Spleen (tissue), 11 donors: ENCODE results near the gene SHMT2. TPM values are rescaled to one million over a fixed set of nuclear protein-coding genes. Genes with fewer than 3 reads are reported as not detected.

Source experiments
- DNase-seq: peaks from one replicate; pipeline ENCODE4 v3.0.0-alpha.2; 2020
- H3K27ac ChIP-seq, 8 donors: fragments of 200-600 bp; sonication (generic) in 7 of 8; 1 replicate in 4 of 8; 2 replicates in 4 of 8; pipeline versions ENCODE4 v1.5.0 to v1.8.0; 2016 to 2021; ENCODE audit warnings: inconsistent platforms in 4 of 8, mild to moderate bottlenecking in 4 of 8, moderate library complexity in 1 of 8
- H3K27me3 ChIP-seq, 7 donors: fragments of 200-600 bp; sonication (generic) in 6 of 7; replicated peaks in 1 of 7; 1 replicate in 4 of 7; 2 replicates in 3 of 7; pipeline versions ENCODE4 v1.5.0 to v1.8.0; 2016 to 2021; ENCODE audit warnings: inconsistent platforms in 3 of 7, mild to moderate bottlenecking in 1 of 7
- H3K36me3 ChIP-seq, 6 donors: fragments of 200-600 bp; sonication (generic) in 5 of 6; 1 replicate in 4 of 6; 2 replicates in 2 of 6; pipeline versions ENCODE4 v1.5.0 to v1.8.0; 2016 to 2021; ENCODE audit warnings: inconsistent platforms in 2 of 6
- H3K4me1 ChIP-seq, 6 donors: fragments of 200-600 bp; sonication (generic) in 5 of 6; 1 replicate in 3 of 6; 2 replicates in 3 of 6; pipeline versions ENCODE4 v1.5.0 to v1.8.0; 2016 to 2021; ENCODE audit warnings: inconsistent platforms in 3 of 6
- H3K4me3 ChIP-seq, 8 donors: fragments of 200-600 bp; sonication (generic) in 7 of 8; 1 replicate in 4 of 8; 2 replicates in 4 of 8; pipeline versions ENCODE4 v1.5.0 to v1.8.0; 2016 to 2021; ENCODE audit warnings: inconsistent platforms in 4 of 8, mild to moderate bottlenecking in 4 of 8, moderate library complexity in 2 of 8
- H3K9me3 ChIP-seq, 8 donors: fragments of 200-600 bp; sonication (generic) in 7 of 8; 1 replicate in 4 of 8; 2 replicates in 4 of 8; pipeline versions ENCODE4 v1.5.0 to v1.8.0; 2016 to 2021; ENCODE audit warnings: inconsistent platforms in 4 of 8
- CTCF ChIP-seq, 11 experiments: fragments of 200-600 bp in 7 of 11; fragments of 450-650 bp in 4 of 11; sonication (generic) in 4 of 11; IDR thresholded peaks in 8 of 11; conservative IDR thresholded peaks in 3 of 11; 1 replicate in 7 of 11; 2 replicates in 4 of 11; pipeline versions ENCODE4 v1.4.0 to v1.8.0; 2016 to 2021; ENCODE audit warnings: antibody characterized with exemption in 11 of 11, inconsistent platforms in 4 of 11, mild to moderate bottlenecking in 1 of 11
- POLR2A ChIP-seq, 3 donors: fragments of 450-650 bp; IDR thresholded peaks; one replicate each; pipeline ENCODE4 v1.5.1; 2017; ENCODE audit warnings: antibody characterized with exemption in 3 of 3, mild to moderate bottlenecking in 1 of 3
- POLR2AphosphoS5 ChIP-seq, 3 donors: sonication (generic); formaldehyde crosslinking; IDR thresholded peaks; one replicate each; pipeline ENCODE4 v1.5.1; 2017; ENCODE audit warnings: antibody characterized with exemption in 3 of 3
- WGBS, 5 donors: extraction: QIAGEN DNeasy Blood & Tissue Kit in 3 of 5; methylation state at CpG; one replicate each; pipeline versions ENCODE4 v1.1.5 to v1.1.7; 2013 to 2018; 5-methylcytosine and 5-hydroxymethylcytosine counted together
- intact Hi-C: fragments of 100-400 bp; cut with DNase I; formaldehyde crosslinking; loops from one replicate; pipeline ENCODE4 v1.15.0; 2023; ENCODE audit warnings: low total_unique reads
- polyA plus RNA-seq, 3 donors: library from polyadenylated mRNA; stranded (reverse); fragments of 200-250 nt; gene quantifications; one replicate each; pipeline ENCODE4 v1.2.1, GENCODE V29; 2013
- total RNA-seq, 7 donors: library from RNA; depleted of rRNA in 3 of 7; stranded (reverse); fragments of >200 nt in 3 of 7; fragmentation: NEBNext Ultra II Directional in 4 of 7; extraction: Animal tissue kit (Norgen Biotek cat#: 25700) in 4 of 7; gene quantifications; one replicate each; pipeline versions ENCODE4 v1.1.0 to v1.2.1, GENCODE V29; 2016 to 2021
- donor health status: healthy with polysubstance abuse.
- donor health status: DM: no; HTN: no; CAD: no; lungs with moderate emphysema.
- donor health status: DM: no; HTN: no; CAD: no.
- donor health status: Bipolar disorder and iron deficiency.
- donor health status: healthy.
- donor health status: DM: no; HTN: no; CAD: no.
- donor health status: DM: yes; HTN: yes; CAD: no.

Gene SHMT2
- total and polyA plus RNA-seq, 10 donors = 47.3 to 86.6 (median 62.9) TPM

- no peak for TF ChIP-seq POLR2A (IDR thresholded peaks at IDR 0.05)
- TF ChIP-seq CTCF (IDR thresholded peaks at IDR 0.05 in 8 of 11, conservative IDR thresholded peaks at IDR 0.05 in 3 of 11) = no peak
- TF ChIP-seq POLR2AphosphoS5 (IDR thresholded peaks at IDR 0.05) = no peak
- Histone ChIP-seq H3K36me3 (peaks cover 0 to 100% (median 24%) of the 10 kb centered on the region in 6 donors), H3K27ac (no peak overlapping the region), H3K27me3 (no peaks in the 10 kb centered on the region), H3K4me1 (no peaks in the 10 kb centered on the region), H3K9me3 (no peaks in the 10 kb centered on the region), H3K4me3 (no peak overlapping the region)
- WGBS, 5 donors = 91 to 97% (median 95%) methylated on average over 6 to 26 of the region's 26 CpGs
- intact Hi-C loops = no loop called here
- DNase-seq = no peak
These were observed 24.3 kb upstream of the SHMT2 start for GRCh38 chr12:57205186-57205585.

DNA sequence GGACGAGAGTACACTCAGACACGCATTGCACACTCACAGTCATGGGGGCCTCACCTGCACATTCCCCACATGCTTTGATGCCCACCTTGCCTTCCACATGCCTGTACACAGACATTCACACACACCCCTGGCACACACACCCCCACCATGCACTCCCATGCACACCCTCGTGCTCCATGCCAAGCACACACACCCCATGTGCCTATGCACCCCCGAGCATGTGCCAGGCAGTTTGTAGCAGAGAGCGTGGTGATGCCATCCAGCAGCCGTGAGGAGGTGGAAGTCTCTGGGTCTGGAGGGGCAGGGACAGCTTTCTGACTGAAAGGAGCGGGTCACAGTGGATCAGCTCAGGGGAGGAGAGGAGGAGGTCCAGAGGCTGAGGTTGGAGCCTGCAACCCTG, 23.6 kb upstream of the SHMT2 start:
- DNase-seq = no peak
- Histone ChIP-seq H3K27me3 (no peaks in the 10 kb centered on the region), H3K36me3 (peaks cover 0 to 100% (median 23%) of the 10 kb centered on the region in 6 donors), H3K27ac (no peak overlapping the region), H3K9me3 (no peaks in the 10 kb centered on the region), H3K4me1 (no peaks in the 10 kb centered on the region), H3K4me3 (no peak overlapping the region)
- TF ChIP-seq POLR2A (IDR thresholded peaks at IDR 0.05) = no peak
- TF ChIP-seq POLR2AphosphoS5 (IDR thresholded peaks at IDR 0.05) = no peak
- TF ChIP-seq CTCF (IDR thresholded peaks at IDR 0.05 in 8 of 11, conservative IDR thresholded peaks at IDR 0.05 in 3 of 11) = no peak
- 78 to 86% (median 83%) methylated on average over 7 of the region's 7 CpGs for WGBS, 5 donors
- intact Hi-C loops = no loop called here

GRCh38 chr12:57207731-57208630, 21.5 kb upstream of the SHMT2 start:
- H3K4me3 ChIP-seq = no peak overlapping the region
- no peak for DNase-seq
- peak in 1 of 3 donors; percentile 51 for TF ChIP-seq POLR2AphosphoS5 (IDR thresholded peaks at IDR 0.05)
- no peak for TF ChIP-seq POLR2A (IDR thresholded peaks at IDR 0.05)
- no peak overlapping the region for H3K27ac ChIP-seq
- H3K9me3 ChIP-seq = no peaks in the 10 kb centered on the region
- H3K27me3 ChIP-seq = peaks cover 0 to 10% (median 0%) of the 10 kb centered on the region in 7 donors
- 85 to 92% (median 88%) methylated on average over 24 to 29 of the region's 29 CpGs for WGBS, 5 donors
- intact Hi-C loops = no loop called here
- peaks cover 0 to 5% (median under 1%) of the 10 kb centered on the region in 6 donors for H3K4me1 ChIP-seq
- peaks cover 0 to 100% (median 14%) of the 10 kb centered on the region in 6 donors for H3K36me3 ChIP-seq

GRCh38 chr12:57208631-57209282, 20.8 kb upstream of the SHMT2 start:
- 70 to 90% (median 84%) methylated on average over 22 of the region's 22 CpGs for WGBS, 5 donors
- Histone ChIP-seq H3K27me3 (peaks cover 0 to 18% (median 5%) of the 10 kb centered on the region in 7 donors), H3K4me1 (peaks cover 2 to 13% (median 8%) of the 10 kb centered on the region in 6 donors), H3K27ac (no peak overlapping the region), H3K9me3 (no peaks in the 10 kb centered on the region), H3K36me3 (peaks cover 0 to 93% (median 12%) of the 10 kb centered on the region in 6 donors), H3K4me3 (no peak overlapping the region)
- DNase-seq = no peak
- intact Hi-C loops = no loop called here
- TF ChIP-seq POLR2AphosphoS5 (IDR thresholded peaks at IDR 0.05) = no peak
- no peak for TF ChIP-seq POLR2A (IDR thresholded peaks at IDR 0.05)
- TF ChIP-seq CTCF (IDR thresholded peaks at IDR 0.05 in 8 of 11, conservative IDR thresholded peaks at IDR 0.05 in 3 of 11) = no peak
